COLO829 (cell line): Measurements from ENCODE around the gene CSN2.
A peak's percentile ranks its signal among the peaks of the same experiment; 100 is the strongest.
"Not testable (repeated sequence)": the region's sequence is repeated elsewhere in the genome, so short reads cannot be mapped to it uniquely, and the experiment has no call there.

Experiments
- DNase-seq: peaks from one replicate; pipeline ENCODE4 v3.0.0; 2012; ENCODE audit warnings: low spot score

Gene CSN2

GRCh38 chr4:69965628-69966027 is at the start of gene CSN2:
TSS of gene CSN2 (minus strand) at chr4:69965728. CDS start at chr4:69960995, 4,733 bp downstream.
- no peak for DNase-seq

GRCh38 chr4:70008771-70009170 is 43.2 kb upstream of the CSN2 start:
- no peak for DNase-seq

- DNase-seq, result no peak
Observed at GRCh38 chr4:70002507-70002906, 37.0 kb upstream of the CSN2 start.

GRCh38 chr4:70000711-70001110 is 35.2 kb upstream of the CSN2 start:
- no peak for DNase-seq

- no peak for DNase-seq
Observed at GRCh38 chr4:69999420-69999819, 33.9 kb upstream of the CSN2 start.

- no peak for DNase-seq
Observed at GRCh38 chr4:69995526-69996016, 30.0 kb upstream of the CSN2 start, which contains the start of gene STATH. TSS of gene STATH (plus strand) at chr4:69995966. CDS start at chr4:69998438, 2,472 bp downstream.

GRCh38 chr4:69994782-69995181 is 29.3 kb upstream of the CSN2 start:
- no peak for DNase-seq

- DNase-seq, result no peak
Observed at GRCh38 chr4:69991016-69991415, 25.5 kb upstream of the CSN2 start.

GRCh38 chr4:69986663-69987062 is 21.1 kb upstream of the CSN2 start:
- DNase-seq, result no peak

- no peak for DNase-seq
Observed at GRCh38 chr4:69984030-69984443, 18.5 kb upstream of the CSN2 start.

GRCh38 chr4:69977582-69977981 is 12.1 kb upstream of the CSN2 start:
- no peak for DNase-seq

- no peak for DNase-seq
Observed at GRCh38 chr4:69974631-69975030, 9.1 kb upstream of the CSN2 start.

- DNase-seq, result no peak
Observed at GRCh38 chr4:69970071-69970470, 4.5 kb upstream of the CSN2 start.

- no peak for DNase-seq
Observed at GRCh38 chr4:69957209-69957608, 8.3 kb downstream of the CSN2 start.

GRCh38 chr4:69951602-69952001 is 13.9 kb downstream of the CSN2 start:
- DNase-seq, result no peak

GRCh38 chr4:69936566-69936965 is 29.0 kb downstream of the CSN2 start:
- DNase-seq, result peak; percentile 14

GRCh38 chr4:69934150-69934549 is 31.4 kb downstream of the CSN2 start:
- DNase-seq, result no peak

- DNase-seq, result no peak
Observed at GRCh38 chr4:69930768-69931167, 34.8 kb downstream of the CSN2 start, which contains the start of gene CSN1S1. TSS of gene CSN1S1 (plus strand) at chr4:69931068. CDS start at chr4:69932556, 1,488 bp downstream.

- not testable (repeated sequence) for DNase-seq
Observed at GRCh38 chr4:69923782-69924410, 41.6 kb downstream of the CSN2 start.

- no peak for DNase-seq
Observed at GRCh38 chr4:69920874-69921273, 44.7 kb downstream of the CSN2 start.

GRCh38 chr4:69910016-69910782 is 55.3 kb downstream of the CSN2 start:
- peak; percentile 10 for DNase-seq

- DNase-seq, result no peak
Observed at GRCh38 chr4:69909195-69909594, 56.3 kb downstream of the CSN2 start.

- no peak for DNase-seq
Observed at GRCh38 chr4:69907151-69907550, 58.4 kb downstream of the CSN2 start.
